GM12891 (cell line): ENCODE measurements around the gene HENMT1.

Experiments used
- PAX5 ChIP-seq: IDR thresholded peaks from 2 replicates; pipeline ENCODE4 v1.6.1; 2011; ENCODE audit warnings: low read length, moderate library complexity, mild to moderate bottlenecking; ENCODE audit not compliant: insufficient read depth, severe bottlenecking
- POLR2A ChIP-seq: IDR thresholded peaks from 2 replicates; pipeline ENCODE4 v1.6.1; 2011; ENCODE audit warnings: low read depth, low read length, control low read depth
- POLR2AphosphoS5 ChIP-seq: IDR thresholded peaks from 2 replicates; pipeline ENCODE4 v1.6.1; 2011; ENCODE audit warnings: low read depth, low read length, control low read depth
- SPI1 ChIP-seq: IDR thresholded peaks from 2 replicates; pipeline ENCODE4 v1.6.1; 2011; ENCODE audit warnings: low read depth, low read length, control low read depth
- TAF1 ChIP-seq: IDR thresholded peaks from 2 replicates; pipeline ENCODE4 v1.6.1; 2011; ENCODE audit warnings: low read depth, low read length, control low read depth

GRCh38 chr1:108669679-108670078 is 8.8 kb upstream of the HENMT1 start:
- TF ChIP-seq POLR2A (no peak), POLR2AphosphoS5 (no peak), SPI1 (no peak), TAF1 (no peak), PAX5 (no peak)
